IMR-90 (cell line): ENCODE data around the gene GGT5. TPM values are rescaled to one million over a fixed set of nuclear protein-coding genes. Genes with fewer than 3 reads are reported as not detected.
"Not testable (repeated sequence)": the region's sequence is repeated elsewhere in the genome, so short reads cannot be mapped to it uniquely, and the experiment has no call there.

Source experiments
- ATAC-seq: fragments of 200-7000 bp; cut with Tn5 transposase; 2 replicates; pipeline ENCODE4 v1.9.1; 2020; ENCODE audit warnings: low read depth, mild to moderate bottlenecking, moderate library complexity
- BruUV-seq: library from RNA; stranded (reverse); fragments of 400-500 nt; replicated peaks from 2 replicates; lab custom pipeline; 2021; lab: Mats Ljungman, UMichigan
- CTCF ChIA-PET: fragments of 300-600 bp; formaldehyde crosslinking; extraction: SDS; loops from one replicate; lab custom pipeline; 2021; ENCODE audit warnings: antibody characterized with exemption; lab: Yijun Ruan, JAX
- POLR2A ChIA-PET: fragments of 300-600 bp; sonication (Branson Sonifier 250); formaldehyde crosslinking; loops from one replicate; lab custom pipeline; 2022; ENCODE audit warnings: antibody characterized with exemption; ENCODE audit not compliant: unreplicated experiment; lab: Charles Lee
- DNase-seq: peaks from one replicate; pipeline ENCODE4 v3.0.0; 2013
- H2AFZ ChIP-seq: replicated peaks from 2 replicates; pipeline ENCODE3; 2013; ENCODE audit warnings: low read length, mild to moderate bottlenecking; ENCODE audit not compliant: poor library complexity
- H2AK5ac ChIP-seq: 2 replicates; pipeline ENCODE4 v1.6.1; 2013; ENCODE audit warnings: low read depth, low read length, inconsistent platforms
- H2AK9ac ChIP-seq: replicated peaks from 2 replicates; pipeline ENCODE3; 2013; ENCODE audit warnings: mild to moderate bottlenecking, low read depth, low read length, moderate library complexity; ENCODE audit not compliant: poor library complexity
- H2BK120ac ChIP-seq: 2 replicates; pipeline ENCODE4 v1.6.1; 2013; ENCODE audit warnings: low read depth, low read length, inconsistent platforms
- H2BK15ac ChIP-seq: 3 replicates; pipeline ENCODE4 v1.6.1; 2013; ENCODE audit warnings: low read depth, low read length, inconsistent platforms
- H2BK20ac ChIP-seq: 2 replicates; pipeline ENCODE4 v1.6.1; 2013; ENCODE audit warnings: low read depth, mild to moderate bottlenecking, inconsistent platforms, low read length, moderate library complexity
- H2BK5ac ChIP-seq: 2 replicates; pipeline ENCODE4 v1.6.1; 2013; ENCODE audit warnings: mild to moderate bottlenecking, low read depth, low read length, inconsistent platforms; ENCODE audit not compliant: poor library complexity, severe bottlenecking
- H3K14ac ChIP-seq: replicated peaks from 2 replicates; pipeline ENCODE4 v1.6.1; 2013; ENCODE audit warnings: low read depth, low read length, inconsistent platforms
- H3K18ac ChIP-seq: 2 replicates; pipeline ENCODE4 v1.6.1; 2013; ENCODE audit warnings: low read depth, low read length, control low read depth
- H3K23ac ChIP-seq: 2 replicates; pipeline ENCODE4 v1.6.1; 2013; ENCODE audit warnings: low read depth, low read length, inconsistent platforms
- H3K27ac ChIP-seq: 2 replicates; pipeline ENCODE4 v1.5.1; 2013; ENCODE audit warnings: mild to moderate bottlenecking, control low read depth, low read length; ENCODE audit not compliant: insufficient read depth
- H3K27me3 ChIP-seq: 2 replicates; pipeline ENCODE4 v1.6.1; 2013; ENCODE audit warnings: low read length; ENCODE audit not compliant: control insufficient read depth, insufficient read depth
- H3K36me3 ChIP-seq: 2 replicates; pipeline ENCODE4 v1.6.1; 2013; ENCODE audit warnings: low read length, mixed read lengths; ENCODE audit not compliant: control insufficient read depth, insufficient read depth
- H3K4ac ChIP-seq: 2 replicates; pipeline ENCODE4 v1.6.1; 2013; ENCODE audit warnings: low read depth, low read length, inconsistent platforms
- H3K4me1 ChIP-seq: 2 replicates; pipeline ENCODE4 v1.6.1; 2013; ENCODE audit warnings: low read length, mixed read lengths; ENCODE audit not compliant: control insufficient read depth, insufficient read depth
- H3K4me2 ChIP-seq: 2 replicates; pipeline ENCODE4 v1.6.1; 2013; ENCODE audit warnings: low read depth, mild to moderate bottlenecking, control low read depth, low read length, moderate library complexity
- H3K4me3 ChIP-seq: 2 replicates; pipeline ENCODE4 v1.5.1; 2013; ENCODE audit warnings: low read depth, mild to moderate bottlenecking, control low read depth, low read length, moderate library complexity; ENCODE audit not compliant: insufficient read depth
- H3K56ac ChIP-seq: 2 replicates; pipeline ENCODE4 v1.6.1; 2013; ENCODE audit warnings: low read length, inconsistent platforms; ENCODE audit not compliant: insufficient read depth; ENCODE audit errors: extremely low read depth
- H3K79me1 ChIP-seq, 2 experiments: 2 replicates each; pipeline ENCODE4 v1.6.1; 2013; ENCODE audit warnings: low read length in 2 of 2, inconsistent platforms in 1 of 2, low read depth in 1 of 2
- H3K9ac ChIP-seq: 2 replicates; pipeline ENCODE4 v1.6.1; 2013; ENCODE audit warnings: low read depth, low read length, control low read depth
- H3K9me1 ChIP-seq: 2 replicates; pipeline ENCODE4 v1.6.1; 2013; ENCODE audit warnings: low read length, inconsistent platforms; ENCODE audit not compliant: insufficient read depth
- H3K9me3 ChIP-seq: 2 replicates; pipeline ENCODE4 v1.6.1; 2013; ENCODE audit warnings: low read length; ENCODE audit not compliant: control insufficient read depth, insufficient read depth
- H4K20me1 ChIP-seq: 2 replicates; pipeline ENCODE4 v1.6.1; 2013; ENCODE audit warnings: low read length, inconsistent platforms; ENCODE audit not compliant: insufficient read depth
- H4K5ac ChIP-seq: 2 replicates; pipeline ENCODE4 v1.6.1; 2013; ENCODE audit warnings: mild to moderate bottlenecking, low read depth, low read length, control low read depth
- H4K8ac ChIP-seq, 2 experiments: 2 replicates each; pipeline ENCODE4 v1.6.1; 2013; ENCODE audit warnings: low read depth in 2 of 2, low read length in 2 of 2, control low read depth in 1 of 2, inconsistent platforms in 1 of 2
- H4K91ac ChIP-seq: 2 replicates; pipeline ENCODE4 v1.6.1; 2013; ENCODE audit warnings: low read depth, low read length, inconsistent platforms; ENCODE audit not compliant: insufficient read depth
- WGBS, 2 experiments: methylation state at CpG; one replicate each; pipeline versions ENCODE4 v1.1.5 to v1.1.7; 2013; ENCODE audit warnings: missing lambda C conversion rate in 2 of 2; ENCODE audit not compliant: insufficient read length in 1 of 2; ENCODE audit errors: extremely low coverage in 2 of 2; 5-methylcytosine and 5-hydroxymethylcytosine counted together
- dilution Hi-C: fragments of 300-500 bp; cut with HindIII; formaldehyde crosslinking; loops from one replicate; pipeline ENCODE4 v1.14.3; 2018; ENCODE audit warnings: low sequenced_read_pairs; ENCODE audit not compliant: unreplicated experiment
- in situ Hi-C: fragments of 300-500 bp; cut with MboI; formaldehyde crosslinking; loops from 3 replicates; pipeline ENCODE4 v1.14.3; 2019; ENCODE audit warnings: low sequenced_read_pairs, inconsistent platforms, mixed read lengths
- intact Hi-C: fragments of 100-400 bp; cut with micrococcal nuclease; formaldehyde crosslinking; loops from 2 replicates; pipeline ENCODE4 v1.10.0; 2022
- polyA plus RNA-seq, 3 experiments: library from polyadenylated mRNA; depleted of rRNA; stranded (reverse); fragments of >200 nt; gene quantifications; 2 replicates each; pipeline ENCODE4 v1.2.3, GENCODE V29; 2012; ENCODE audit warnings: low replicate concordance in 1 of 3
- total RNA-seq: library from RNA; depleted of rRNA; stranded (reverse); fragments of >200 nt; gene quantifications from 2 replicates; pipeline ENCODE4 v1.2.3, GENCODE V29; 2012

Gene GGT5
- total and polyA plus RNA-seq, 2 of the 4 experiments (the other 2 are of a cell fraction): 0.18 to 5.8 TPM

- no CpG with 5 or more reads among the region's 1 CpG for WGBS, 2 experiments
- H3K27me3 ChIP-seq, H2BK20ac ChIP-seq, H3K14ac ChIP-seq, H4K91ac ChIP-seq, H3K9me3 ChIP-seq, H3K18ac ChIP-seq, ATAC-seq, H3K23ac ChIP-seq, in situ Hi-C loops, H2AFZ ChIP-seq, dilution Hi-C loops, H3K9ac ChIP-seq, H2AK5ac ChIP-seq, intact Hi-C loops, POLR2A ChIA-PET, H4K5ac ChIP-seq, H3K56ac ChIP-seq, H3K4me2 ChIP-seq, H3K4ac ChIP-seq, DNase-seq, H3K4me1 ChIP-seq, H2BK15ac ChIP-seq, H3K9me1 ChIP-seq, H2BK120ac ChIP-seq, H3K4me3 ChIP-seq, H4K8ac ChIP-seq, H3K36me3 ChIP-seq, H2BK5ac ChIP-seq, BruUV-seq, H3K27ac ChIP-seq, CTCF ChIA-PET, H2AK9ac ChIP-seq: not testable (repeated sequence)
- peaks cover 14 to 35% of the 10 kb centered on the region in 2 experiments for H3K79me1 ChIP-seq
- peaks cover 22% of the 10 kb centered on the region for H4K20me1 ChIP-seq
Observed at GRCh38 chr22:24280363-24280762, 35.5 kb upstream of the GGT5 start.

DNA sequence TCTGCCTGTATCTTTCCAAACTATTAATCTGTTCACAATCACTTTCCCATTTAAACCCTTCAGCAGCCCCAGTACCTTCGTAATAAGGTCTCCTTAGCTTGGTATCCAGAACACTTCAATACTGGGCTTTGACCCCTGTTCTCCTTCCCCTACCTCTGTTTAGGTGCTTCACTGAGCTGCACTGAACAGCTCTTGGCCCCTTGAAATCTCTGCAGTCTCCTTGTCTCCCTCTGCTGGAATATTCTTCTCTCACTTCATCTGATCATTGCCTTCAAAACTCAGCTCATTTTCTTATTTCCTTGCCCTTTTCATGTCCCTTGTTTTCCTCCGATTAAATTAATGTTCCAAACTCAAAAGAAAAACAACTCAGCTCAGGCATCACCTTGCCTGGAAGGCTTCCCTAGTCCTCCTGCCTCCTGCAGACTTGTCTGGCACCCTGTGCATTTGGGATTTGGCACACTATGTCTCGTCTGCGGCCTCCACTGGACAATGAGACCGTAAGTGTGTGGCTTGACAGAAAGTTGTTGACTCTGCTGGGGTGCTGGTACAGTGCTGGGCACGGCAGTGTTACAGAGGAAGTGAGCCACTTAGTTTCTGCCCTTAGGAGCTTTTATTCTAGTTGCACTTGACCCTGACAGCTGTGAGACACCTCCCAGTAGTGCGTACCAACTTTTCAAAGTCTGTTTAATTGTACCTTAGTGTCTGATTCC is 30.0 kb upstream of the GGT5 start:
- H3K9me3 ChIP-seq, H2BK15ac ChIP-seq, H3K23ac ChIP-seq, H3K27me3 ChIP-seq, H4K8ac ChIP-seq, in situ Hi-C loops, ATAC-seq, H4K91ac ChIP-seq, H2BK120ac ChIP-seq, H2AK9ac ChIP-seq, H3K9me1 ChIP-seq, POLR2A ChIA-PET, H3K4me3 ChIP-seq, H3K36me3 ChIP-seq, intact Hi-C loops, H2AFZ ChIP-seq, H3K4ac ChIP-seq, DNase-seq, H2BK20ac ChIP-seq, H3K27ac ChIP-seq, dilution Hi-C loops, H2BK5ac ChIP-seq, H3K9ac ChIP-seq, H2AK5ac ChIP-seq, H3K14ac ChIP-seq, CTCF ChIA-PET, H3K4me2 ChIP-seq, H3K56ac ChIP-seq, H3K18ac ChIP-seq, H4K5ac ChIP-seq, H3K4me1 ChIP-seq, BruUV-seq: not testable (repeated sequence)
- Histone ChIP-seq H3K79me1 (peaks cover 11 to 37% of the 10 kb centered on the region in 2 experiments), H4K20me1 (peaks cover 36% of the 10 kb centered on the region)
- no CpG with 5 or more reads among the region's 7 CpGs for WGBS, 2 experiments
